ENCODE measurements around the gene ABTB2. TPM values are rescaled to one million over a fixed set of nuclear protein-coding genes. Genes with fewer than 3 reads are reported as not detected.

The ABTB2 gene
- total and polyA plus RNA-seq, 10 of the 15 experiments (the other 5 are each of a cell fraction or from before 2014, with no cell fraction given), result 0.13 to 2.1 (median 0.72) TPM

- H3K36me3 ChIP-seq (ENCODE audit: control insufficient read depth in 2 of 2, insufficient read depth in 2 of 2, low read length in 1 of 2), result no peaks in the 10 kb centered on the region
- WGBS (ENCODE audit: insufficient coverage, insufficient replicate concordance, low lambda C conversion rate, missing lambda C conversion rate), result 58% methylated on average over 5 of the region's 5 CpGs
- BruUV-seq (replicated peaks), result no TSS peak
- no peaks in the 10 kb centered on the region for H3K9me3 ChIP-seq (replicated peaks; ENCODE audit: control insufficient read depth, insufficient read depth, low read length)
- H3K27ac ChIP-seq (ENCODE audit: control insufficient read depth, insufficient read depth), result no peak overlapping the region
- POLR2A ChIA-PET, result interaction anchor here (0.7 to 1.4 kb wide), 2 partner anchors 10 to 1414 kb away, joined by 5 to 9 read pairs; no protein-coding TSS in a partner anchor
- TF ChIP-seq, protein P1, sequence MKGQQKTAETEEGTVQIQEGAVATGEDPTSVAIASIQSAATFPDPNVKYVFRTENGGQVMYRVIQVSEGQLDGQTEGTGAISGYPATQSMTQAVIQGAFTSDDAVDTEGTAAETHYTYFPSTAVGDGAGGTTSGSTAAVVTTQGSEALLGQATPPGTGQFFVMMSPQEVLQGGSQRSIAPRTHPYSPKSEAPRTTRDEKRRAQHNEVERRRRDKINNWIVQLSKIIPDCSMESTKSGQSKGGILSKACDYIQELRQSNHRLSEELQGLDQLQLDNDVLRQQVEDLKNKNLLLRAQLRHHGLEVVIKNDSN (IDR thresholded peaks at IDR 0.05; ENCODE audit: borderline replicate concordance, extremely low read length, insufficient read depth, low read depth, low read length), result no peak
- TF ChIP-seq SREBF1 (IDR thresholded peaks at IDR 0.05; ENCODE audit: low read length), result no peak
- TF ChIP-seq, protein P2, sequence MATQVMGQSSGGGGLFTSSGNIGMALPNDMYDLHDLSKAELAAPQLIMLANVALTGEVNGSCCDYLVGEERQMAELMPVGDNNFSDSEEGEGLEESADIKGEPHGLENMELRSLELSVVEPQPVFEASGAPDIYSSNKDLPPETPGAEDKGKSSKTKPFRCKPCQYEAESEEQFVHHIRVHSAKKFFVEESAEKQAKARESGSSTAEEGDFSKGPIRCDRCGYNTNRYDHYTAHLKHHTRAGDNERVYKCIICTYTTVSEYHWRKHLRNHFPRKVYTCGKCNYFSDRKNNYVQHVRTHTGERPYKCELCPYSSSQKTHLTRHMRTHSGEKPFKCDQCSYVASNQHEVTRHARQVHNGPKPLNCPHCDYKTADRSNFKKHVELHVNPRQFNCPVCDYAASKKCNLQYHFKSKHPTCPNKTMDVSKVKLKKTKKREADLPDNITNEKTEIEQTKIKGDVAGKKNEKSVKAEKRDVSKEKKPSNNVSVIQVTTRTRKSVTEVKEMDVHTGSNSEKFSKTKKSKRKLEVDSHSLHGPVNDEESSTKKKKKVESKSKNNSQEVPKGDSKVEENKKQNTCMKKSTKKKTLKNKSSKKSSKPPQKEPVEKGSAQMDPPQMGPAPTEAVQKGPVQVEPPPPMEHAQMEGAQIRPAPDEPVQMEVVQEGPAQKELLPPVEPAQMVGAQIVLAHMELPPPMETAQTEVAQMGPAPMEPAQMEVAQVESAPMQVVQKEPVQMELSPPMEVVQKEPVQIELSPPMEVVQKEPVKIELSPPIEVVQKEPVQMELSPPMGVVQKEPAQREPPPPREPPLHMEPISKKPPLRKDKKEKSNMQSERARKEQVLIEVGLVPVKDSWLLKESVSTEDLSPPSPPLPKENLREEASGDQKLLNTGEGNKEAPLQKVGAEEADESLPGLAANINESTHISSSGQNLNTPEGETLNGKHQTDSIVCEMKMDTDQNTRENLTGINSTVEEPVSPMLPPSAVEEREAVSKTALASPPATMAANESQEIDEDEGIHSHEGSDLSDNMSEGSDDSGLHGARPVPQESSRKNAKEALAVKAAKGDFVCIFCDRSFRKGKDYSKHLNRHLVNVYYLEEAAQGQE (IDR thresholded peaks at IDR 0.05; ENCODE audit: low read depth, low read length), result no peak
- no peak for TF ChIP-seq NR2C1 (IDR thresholded peaks at IDR 0.05)
- TF ChIP-seq PAX8 (IDR thresholded peaks at IDR 0.05), result no peak
- no peak for TF ChIP-seq MXI1 (IDR thresholded peaks at IDR 0.05; ENCODE audit: low read depth, low read length)
- TF ChIP-seq STAT1 (conservative IDR thresholded peaks at IDR 0.05), result no peak
- no peak for TF ChIP-seq GATAD2B (conservative IDR thresholded peaks at IDR 0.05; ENCODE audit: low read depth)
- TF ChIP-seq CBX3 (IDR thresholded peaks at IDR 0.05; ENCODE audit: borderline replicate concordance, low read depth), result no peak
- TF ChIP-seq, protein P3, sequence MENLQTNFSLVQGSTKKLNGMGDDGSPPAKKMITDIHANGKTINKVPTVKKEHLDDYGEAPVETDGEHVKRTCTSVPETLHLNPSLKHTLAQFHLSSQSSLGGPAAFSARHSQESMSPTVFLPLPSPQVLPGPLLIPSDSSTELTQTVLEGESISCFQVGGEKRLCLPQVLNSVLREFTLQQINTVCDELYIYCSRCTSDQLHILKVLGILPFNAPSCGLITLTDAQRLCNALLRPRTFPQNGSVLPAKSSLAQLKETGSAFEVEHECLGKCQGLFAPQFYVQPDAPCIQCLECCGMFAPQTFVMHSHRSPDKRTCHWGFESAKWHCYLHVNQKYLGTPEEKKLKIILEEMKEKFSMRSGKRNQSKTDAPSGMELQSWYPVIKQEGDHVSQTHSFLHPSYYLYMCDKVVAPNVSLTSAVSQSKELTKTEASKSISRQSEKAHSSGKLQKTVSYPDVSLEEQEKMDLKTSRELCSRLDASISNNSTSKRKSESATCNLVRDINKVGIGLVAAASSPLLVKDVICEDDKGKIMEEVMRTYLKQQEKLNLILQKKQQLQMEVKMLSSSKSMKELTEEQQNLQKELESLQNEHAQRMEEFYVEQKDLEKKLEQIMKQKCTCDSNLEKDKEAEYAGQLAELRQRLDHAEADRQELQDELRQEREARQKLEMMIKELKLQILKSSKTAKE (IDR thresholded peaks at IDR 0.05; ENCODE audit: low read depth, poor library complexity, severe bottlenecking), result no peak
- TF ChIP-seq POLR2AphosphoS2 (IDR thresholded peaks at IDR 0.05; ENCODE audit: low read depth, low read length), result no peak
- TF ChIP-seq, protein P4, sequence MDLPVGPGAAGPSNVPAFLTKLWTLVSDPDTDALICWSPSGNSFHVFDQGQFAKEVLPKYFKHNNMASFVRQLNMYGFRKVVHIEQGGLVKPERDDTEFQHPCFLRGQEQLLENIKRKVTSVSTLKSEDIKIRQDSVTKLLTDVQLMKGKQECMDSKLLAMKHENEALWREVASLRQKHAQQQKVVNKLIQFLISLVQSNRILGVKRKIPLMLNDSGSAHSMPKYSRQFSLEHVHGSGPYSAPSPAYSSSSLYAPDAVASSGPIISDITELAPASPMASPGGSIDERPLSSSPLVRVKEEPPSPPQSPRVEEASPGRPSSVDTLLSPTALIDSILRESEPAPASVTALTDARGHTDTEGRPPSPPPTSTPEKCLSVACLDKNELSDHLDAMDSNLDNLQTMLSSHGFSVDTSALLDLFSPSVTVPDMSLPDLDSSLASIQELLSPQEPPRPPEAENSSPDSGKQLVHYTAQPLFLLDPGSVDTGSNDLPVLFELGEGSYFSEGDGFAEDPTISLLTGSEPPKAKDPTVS (IDR thresholded peaks at IDR 0.05; ENCODE audit: low read depth, low read length), result no peak
- TF ChIP-seq MAX (IDR thresholded peaks at IDR 0.05; ENCODE audit: low read depth, low read length), result no peak
- no peak for TF ChIP-seq BRCA1 (IDR thresholded peaks at IDR 0.05; ENCODE audit: low read depth, low read length)
- no peak for TF ChIP-seq POLR2AphosphoS5 (IDR thresholded peaks at IDR 0.05; ENCODE audit: low read length)
- CTCF ChIA-PET, result interaction anchor here (1.1 kb wide), 1 partner anchor 22 kb away, joined by 4 read pairs; no protein-coding TSS in a partner anchor
- no peaks in the 10 kb centered on the region for H3K79me2 ChIP-seq (ENCODE audit: control insufficient read depth, insufficient read depth, low read length)
- RAD21 ChIA-PET (ENCODE audit: unreplicated experiment), result no interaction called here
- 0 out of 2 replicates have a peak, but pooled peaks cover 3% of the 10 kb centered on the region for H4K20me1 ChIP-seq (ENCODE audit: control insufficient read depth, insufficient read depth)
- H3K4me1 ChIP-seq (ENCODE audit: control insufficient read depth, insufficient read depth, low read length), result no peaks in the 10 kb centered on the region
- no peak overlapping the region for H3K4me2 ChIP-seq (ENCODE audit: control insufficient read depth, insufficient read depth)
- SMC1A ChIA-PET (ENCODE audit: uncharacterized antibody, unreplicated experiment), result no interaction called here
- intact Hi-C loops (cut with micrococcal nuclease; ENCODE audit: unreplicated experiment) (no loop called here), in situ Hi-C loops (cut with MboI) (no loop called here)
- H3K9ac ChIP-seq (ENCODE audit: control insufficient read depth, insufficient read depth, low read length), result no peak overlapping the region
- no peak overlapping the region for H3K4me3 ChIP-seq
- ATAC-seq (no peak), DNase-seq (ENCODE audit: low read depth, low spot score) (no peak), FAIRE-seq (no peak)
- H3K27me3 ChIP-seq (replicated peaks in 1 of 2; ENCODE audit: control insufficient read depth in 2 of 2, insufficient read depth in 2 of 2, low read length in 1 of 2), result no peaks in the 10 kb centered on the region
- H2AFZ ChIP-seq (ENCODE audit: control insufficient read depth, low read depth, low read length), result no peak overlapping the region
Measured at GRCh38 chr11:34270711-34271110, 87.1 kb downstream of the ABTB2 start.
